NAMALWA (cell line): ENCODE results near the gene CNTN4.

Experiments
- DNase-seq: peaks from one replicate; pipeline ENCODE4 v3.0.0-alpha.2; 2015; ENCODE audit warnings: low spot score

The CNTN4 gene

GRCh38 chr3:2597615-2598014 lies 498.9 kb downstream of the CNTN4 start:
- DNase-seq = no peak

GRCh38 chr3:2599471-2599870 lies 500.8 kb downstream of the CNTN4 start:
- DNase-seq = no peak

GRCh38 chr3:2603692-2604289 lies 505.1 kb downstream of the CNTN4 start:
- DNase-seq = no peak

GRCh38 chr3:2614578-2614977 lies 515.9 kb downstream of the CNTN4 start:
- DNase-seq = no peak

GRCh38 chr3:2615080-2615479 lies 516.4 kb downstream of the CNTN4 start:
- no peak for DNase-seq

GRCh38 chr3:2623436-2623835 lies 524.8 kb downstream of the CNTN4 start:
- no peak for DNase-seq

- DNase-seq = no peak
Measured at GRCh38 chr3:2628117-2628516, 529.5 kb downstream of the CNTN4 start.

GRCh38 chr3:2635511-2635910 lies 536.8 kb downstream of the CNTN4 start:
- no peak for DNase-seq

GRCh38 chr3:2643606-2644005 lies 544.9 kb downstream of the CNTN4 start:
- no peak for DNase-seq

- no peak for DNase-seq
Measured at GRCh38 chr3:2645001-2645400, 546.3 kb downstream of the CNTN4 start.

- DNase-seq = no peak
Measured at GRCh38 chr3:2650746-2651145, 552.1 kb downstream of the CNTN4 start.

GRCh38 chr3:2652386-2652785 lies 553.7 kb downstream of the CNTN4 start:
- DNase-seq = no peak

GRCh38 chr3:2653706-2654105 lies 555.0 kb downstream of the CNTN4 start:
- DNase-seq = no peak

GRCh38 chr3:2655229-2655701 lies 556.6 kb downstream of the CNTN4 start:
- no peak for DNase-seq

GRCh38 chr3:2656806-2657777 lies 558.4 kb downstream of the CNTN4 start:
- no peak for DNase-seq

GRCh38 chr3:2657971-2658370 lies 559.3 kb downstream of the CNTN4 start:
- DNase-seq = no peak

GRCh38 chr3:2659896-2660295 lies 561.2 kb downstream of the CNTN4 start:
- no peak for DNase-seq

- no peak for DNase-seq
Measured at GRCh38 chr3:2661078-2661477, 562.4 kb downstream of the CNTN4 start.

GRCh38 chr3:2677501-2677900 lies 578.8 kb downstream of the CNTN4 start:
- no peak for DNase-seq

- DNase-seq = no peak
Measured at GRCh38 chr3:2680236-2680635, 581.6 kb downstream of the CNTN4 start.

- DNase-seq = no peak
Measured at GRCh38 chr3:2684046-2684445, 585.4 kb downstream of the CNTN4 start.

- DNase-seq = no peak
Measured at GRCh38 chr3:2686816-2687502, 588.3 kb downstream of the CNTN4 start.

GRCh38 chr3:2697589-2697988 lies 598.9 kb downstream of the CNTN4 start:
- no peak for DNase-seq
